Uterus (tissue), 4 donors: Measurements from ENCODE around the gene FAM24A. TPM values are rescaled to one million over a fixed set of nuclear protein-coding genes. Genes with fewer than 3 reads are reported as not detected.
"Not testable (repeated sequence)": the region's sequence is repeated elsewhere in the genome, so short reads cannot be mapped to it uniquely, and the experiment has no call there.

Experiments
- DNase-seq, 2 donors: peaks; one replicate each; pipeline ENCODE4 v3.0.0-alpha.2; 2019 to 2020
- H3K27ac ChIP-seq, 2 donors: fragments of 200-600 bp; sonication (generic); 1 replicate in 1 of 2; 2 replicates in 1 of 2; pipeline ENCODE4 v1.5.1; 2016 to 2018
- H3K27me3 ChIP-seq, 2 donors: fragments of 200-600 bp; sonication (generic); one replicate each; pipeline ENCODE4 v1.5.1; 2018 to 2019; ENCODE audit warnings: control low read depth in 1 of 2
- H3K36me3 ChIP-seq, 2 donors: fragments of 200-600 bp; sonication (generic); one replicate each; pipeline ENCODE4 v1.5.1; 2019; ENCODE audit warnings: control low read depth in 1 of 2
- H3K4me1 ChIP-seq, 2 donors: fragments of 200-600 bp; sonication (generic); one replicate each; pipeline ENCODE4 v1.5.1; 2018 to 2019; ENCODE audit warnings: control low read depth in 1 of 2
- H3K4me3 ChIP-seq, 2 donors: fragments of 200-600 bp; sonication (generic); 1 replicate in 1 of 2; 2 replicates in 1 of 2; pipeline ENCODE4 v1.5.1; 2018 to 2019; ENCODE audit warnings: mild to moderate bottlenecking in 1 of 2
- H3K9me3 ChIP-seq, 2 donors: fragments of 200-600 bp; sonication (generic); one replicate each; pipeline ENCODE4 v1.5.1; 2019; ENCODE audit warnings: control low read depth in 1 of 2
- POLR2A ChIP-seq, 2 donors: fragments of 450-650 bp; IDR thresholded peaks; one replicate each; pipeline ENCODE4 v1.6.1; 2016; ENCODE audit warnings: antibody characterized with exemption in 2 of 2, mild to moderate bottlenecking in 1 of 2, moderate library complexity in 1 of 2
- intact Hi-C: fragments of 100-400 bp; cut with DNase I; formaldehyde crosslinking; loops from one replicate; pipeline ENCODE4 v1.15.1; 2023; ENCODE audit warnings: low total_unique reads
- total RNA-seq, 4 donors: library from RNA; depleted of rRNA in 3 of 4; stranded (reverse); fragments of >200 nt in 3 of 4; gene quantifications; one replicate each; pipeline versions ENCODE4 v1.1.0 to v1.2.4, GENCODE V29; 2014 to 2023
- TF ChIP-seq, protein P1 (sequence below), 4 experiments: fragments of 200-600 bp in 2 of 4; fragments of 450-650 bp in 2 of 4; sonication (generic) in 2 of 4; IDR thresholded peaks; one replicate each; pipeline ENCODE4 v1.5.1; 2016 to 2019; ENCODE audit warnings: antibody characterized with exemption in 4 of 4, mild to moderate bottlenecking in 2 of 4, moderate library complexity in 1 of 4
- donor health status: DM: yes; HTN: yes; CAD: no.

The FAM24A gene
- total RNA-seq, 4 donors from 2014 or later: not detected

DNA sequence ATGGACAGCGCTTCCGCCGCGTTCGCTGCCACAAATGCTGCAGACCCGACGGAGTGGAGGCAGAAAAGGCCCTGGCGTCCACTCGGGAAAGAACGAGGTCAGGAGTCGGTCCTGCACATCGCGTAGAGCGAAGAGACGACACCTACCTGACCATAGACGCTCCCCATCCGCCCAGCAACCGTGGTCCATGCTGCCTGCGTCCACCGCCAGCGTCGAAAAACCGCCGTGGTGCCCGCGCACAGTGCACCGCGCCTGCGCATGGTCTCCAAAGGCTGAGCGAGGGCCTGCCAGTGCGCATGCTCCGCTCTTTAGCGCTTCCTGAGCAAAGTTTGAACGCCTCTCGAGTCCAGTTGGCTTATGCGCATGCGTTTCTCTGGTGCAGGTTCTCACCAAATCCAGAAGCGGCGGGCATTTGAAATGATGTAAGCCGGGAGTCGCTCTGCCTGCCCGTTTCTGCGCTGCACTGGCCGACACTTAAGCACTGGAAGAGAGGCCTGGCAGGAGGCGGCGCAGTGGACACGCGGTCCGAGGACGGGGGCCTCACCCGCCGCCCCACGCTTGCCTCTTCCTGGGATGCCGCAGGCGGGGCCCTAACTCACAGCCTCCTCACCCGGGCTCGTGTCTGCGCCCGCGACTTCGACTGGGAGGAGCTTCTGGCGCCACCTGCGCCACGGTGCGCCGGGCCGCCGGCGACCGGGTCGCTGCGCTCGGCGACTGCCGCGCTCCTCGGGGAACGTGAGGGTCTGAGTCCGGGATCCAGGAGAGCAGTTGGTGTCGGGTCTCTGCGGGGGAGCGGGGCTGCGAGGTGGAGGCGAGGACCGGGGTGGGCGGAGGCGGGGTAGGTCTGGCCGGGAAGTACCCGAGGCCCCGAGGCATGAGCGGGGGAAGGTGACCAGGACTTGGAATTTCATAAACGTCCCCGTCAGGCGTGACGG lies 30.8 kb upstream of the FAM24A start, which contains the start of gene FAM24B:
Gene FAM24B (minus strand): TSS at position 243 of the 935 bp plus-strand sequence. CDS start 29,066 bp downstream, outside the sequence.
- peak within 1 kb of the TSS; percentile 47 to 49 for H3K4me3 ChIP-seq
- DNase-seq: peak; percentile 90 to 93
- intact Hi-C loops: no loop called here
- peak in 1 of 2 donors; percentile 18 for TF ChIP-seq POLR2A (IDR thresholded peaks at IDR 0.05)
- TF ChIP-seq, protein P1, sequence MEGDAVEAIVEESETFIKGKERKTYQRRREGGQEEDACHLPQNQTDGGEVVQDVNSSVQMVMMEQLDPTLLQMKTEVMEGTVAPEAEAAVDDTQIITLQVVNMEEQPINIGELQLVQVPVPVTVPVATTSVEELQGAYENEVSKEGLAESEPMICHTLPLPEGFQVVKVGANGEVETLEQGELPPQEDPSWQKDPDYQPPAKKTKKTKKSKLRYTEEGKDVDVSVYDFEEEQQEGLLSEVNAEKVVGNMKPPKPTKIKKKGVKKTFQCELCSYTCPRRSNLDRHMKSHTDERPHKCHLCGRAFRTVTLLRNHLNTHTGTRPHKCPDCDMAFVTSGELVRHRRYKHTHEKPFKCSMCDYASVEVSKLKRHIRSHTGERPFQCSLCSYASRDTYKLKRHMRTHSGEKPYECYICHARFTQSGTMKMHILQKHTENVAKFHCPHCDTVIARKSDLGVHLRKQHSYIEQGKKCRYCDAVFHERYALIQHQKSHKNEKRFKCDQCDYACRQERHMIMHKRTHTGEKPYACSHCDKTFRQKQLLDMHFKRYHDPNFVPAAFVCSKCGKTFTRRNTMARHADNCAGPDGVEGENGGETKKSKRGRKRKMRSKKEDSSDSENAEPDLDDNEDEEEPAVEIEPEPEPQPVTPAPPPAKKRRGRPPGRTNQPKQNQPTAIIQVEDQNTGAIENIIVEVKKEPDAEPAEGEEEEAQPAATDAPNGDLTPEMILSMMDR (IDR thresholded peaks at IDR 0.05): peak in 1 of 4 experiments; percentile 16
- peak within 1 kb of the TSS; percentile 47 to 60 for H3K27ac ChIP-seq
- no peaks in the 10 kb centered on the region for H3K36me3 ChIP-seq
- H3K27me3 ChIP-seq: no peaks in the 10 kb centered on the region
- H3K9me3 ChIP-seq: no peaks in the 10 kb centered on the region
- H3K4me1 ChIP-seq: peaks cover 0 to 7% of the 10 kb centered on the region in 2 donors

DNA sequence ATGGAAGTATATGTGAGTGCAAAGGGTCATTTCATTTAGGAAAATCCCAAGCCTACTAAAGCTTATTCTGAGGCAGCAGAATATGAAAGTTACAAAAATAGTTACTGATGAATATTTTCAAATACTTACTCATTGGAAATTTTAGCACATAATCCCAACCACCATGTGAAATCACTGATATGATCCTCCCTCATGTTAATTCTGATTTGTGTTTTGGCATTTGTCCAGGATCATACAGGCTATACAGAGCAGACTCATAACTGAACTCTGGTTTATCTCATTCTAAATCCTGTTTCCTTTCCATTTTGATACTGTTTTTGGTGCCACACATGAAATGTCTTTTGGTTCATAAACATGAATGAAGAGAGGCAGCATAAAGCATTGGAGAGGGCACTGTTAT lies 27.6 kb upstream of the FAM24A start:
- H3K27me3 ChIP-seq: no peaks in the 10 kb centered on the region
- H3K27ac ChIP-seq: no peak overlapping the region
- TF ChIP-seq, protein P1 (IDR thresholded peaks at IDR 0.05): no peak
- TF ChIP-seq POLR2A (IDR thresholded peaks at IDR 0.05): no peak
- peaks cover 0 to 7% of the 10 kb centered on the region in 2 donors for H3K4me1 ChIP-seq
- H3K36me3 ChIP-seq: no peaks in the 10 kb centered on the region
- no peak overlapping the region for H3K4me3 ChIP-seq
- intact Hi-C loops: no loop called here
- H3K9me3 ChIP-seq: no peaks in the 10 kb centered on the region
- no peak for DNase-seq

DNA sequence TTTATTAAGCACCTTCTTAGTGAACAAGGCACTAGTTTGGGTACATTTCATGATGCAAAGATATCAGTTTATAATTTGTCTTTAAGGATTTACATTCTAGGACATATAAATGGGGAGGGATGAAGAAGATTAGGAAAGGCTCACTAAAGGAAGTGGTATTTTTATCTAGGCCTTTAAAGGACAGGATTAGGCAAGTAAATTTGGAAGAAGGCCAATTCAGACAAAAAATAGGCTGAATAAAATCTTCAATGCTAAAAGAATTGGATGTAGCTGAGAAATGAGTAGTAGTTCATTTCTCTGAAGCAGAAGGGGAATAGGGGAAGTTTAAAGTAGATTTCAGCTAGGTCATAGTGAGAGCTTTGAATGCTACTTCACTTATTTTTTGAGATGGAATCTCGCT lies 26.2 kb upstream of the FAM24A start:
- Histone ChIP-seq H3K27me3 (no peaks in the 10 kb centered on the region), H3K27ac (no peak overlapping the region), H3K4me3 (no peak overlapping the region), H3K9me3 (no peaks in the 10 kb centered on the region), H3K36me3 (no peaks in the 10 kb centered on the region), H3K4me1 (peaks cover 0 to 7% of the 10 kb centered on the region in 2 donors)
- intact Hi-C loops: no loop called here
- DNase-seq: no peak
- TF ChIP-seq, protein P1 (IDR thresholded peaks at IDR 0.05): no peak
- TF ChIP-seq POLR2A (IDR thresholded peaks at IDR 0.05): no peak

DNA sequence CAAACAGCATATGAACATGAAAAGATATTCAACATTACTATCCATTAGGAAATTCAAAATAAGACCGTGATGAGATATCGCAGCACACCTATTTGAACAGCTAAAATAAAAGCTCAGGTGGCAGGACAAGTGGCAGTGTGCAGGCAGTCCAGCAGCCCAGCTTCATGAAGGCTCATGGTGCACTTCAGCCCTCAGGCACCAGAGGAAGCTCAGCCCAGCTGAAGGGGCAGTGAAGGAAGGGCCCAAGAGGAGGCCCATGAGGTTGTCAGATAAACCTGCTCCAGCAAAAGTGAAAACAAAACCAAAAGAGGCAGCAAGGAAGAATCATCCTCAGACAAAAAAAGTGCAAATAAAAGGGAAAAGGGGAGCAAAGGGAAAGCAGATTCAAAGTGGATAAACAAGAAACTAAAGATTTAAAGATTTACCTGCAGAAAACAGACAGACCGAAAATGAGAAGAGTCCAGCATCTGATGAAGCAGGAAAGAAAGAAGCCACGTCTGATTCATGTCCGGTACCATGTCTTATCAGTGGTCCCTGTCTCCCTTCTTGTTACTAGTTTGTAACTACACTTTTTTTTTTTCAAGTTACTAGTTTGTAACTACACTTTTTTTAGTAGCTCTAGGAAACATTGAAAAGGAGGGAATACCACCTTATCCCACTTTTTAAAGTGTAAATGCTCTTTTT lies 16.0 kb upstream of the FAM24A start:
- H3K4me3 ChIP-seq: no peak overlapping the region
- H3K36me3 ChIP-seq: peaks cover 0 to 3% of the 10 kb centered on the region in 2 donors
- H3K4me1 ChIP-seq: no peaks in the 10 kb centered on the region
- no peak overlapping the region for H3K27ac ChIP-seq
- H3K9me3 ChIP-seq: no peaks in the 10 kb centered on the region
- DNase-seq: no peak
- TF ChIP-seq POLR2A (IDR thresholded peaks at IDR 0.05): no peak
- TF ChIP-seq, protein P1 (IDR thresholded peaks at IDR 0.05): no peak
- no peaks in the 10 kb centered on the region for H3K27me3 ChIP-seq
- intact Hi-C loops: no loop called here

DNA sequence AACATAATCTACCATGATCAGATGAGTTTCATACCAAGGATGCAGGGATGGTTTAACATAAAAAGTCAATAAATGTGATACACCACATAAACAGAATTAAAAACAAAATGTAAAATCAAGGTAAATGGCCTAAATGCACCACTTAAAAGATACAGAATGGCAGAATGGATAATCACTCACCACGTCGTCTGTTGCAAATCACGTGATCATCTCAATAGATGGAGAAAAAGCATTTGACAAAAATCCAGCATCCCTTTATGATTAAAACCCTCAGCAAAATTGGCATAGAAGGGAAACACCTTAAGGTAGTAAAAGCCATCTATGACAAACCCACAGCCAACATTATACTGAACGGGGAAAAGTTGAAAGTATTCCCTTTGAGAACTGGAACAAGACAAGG lies 6.5 kb upstream of the FAM24A start:
- H3K36me3 ChIP-seq, H3K4me3 ChIP-seq, intact Hi-C loops, H3K9me3 ChIP-seq, DNase-seq, H3K4me1 ChIP-seq, H3K27me3 ChIP-seq, H3K27ac ChIP-seq: not testable (repeated sequence)
